ENCODE measurements around the gene CAPN1.

- TF ChIP-seq CTCF (conservative IDR thresholded peaks at IDR 0.05 in 1 of 2, IDR thresholded peaks at IDR 0.05 in 1 of 2; ENCODE audit: low read depth in 1 of 2, low read length in 2 of 2) (no peak), EZH2 (IDR thresholded peaks at IDR 0.05; ENCODE audit: low read length, missing control alignments) (no peak)
Measured at GRCh38 chr11:65186701-65187100, 5.0 kb downstream of the CAPN1 start.
